Skin of body (tissue), 2 donors: ENCODE results near the gene VRK3. TPM values are rescaled to one million over a fixed set of nuclear protein-coding genes. Genes with fewer than 3 reads are reported as not detected.
"Not testable (repeated sequence)": the region's sequence is repeated elsewhere in the genome, so short reads cannot be mapped to it uniquely, and the experiment has no call there.

ENCODE experiments used
- DNase-seq: peaks from one replicate; lab custom pipeline; 2025; lab: John Stamatoyannopoulos, UW
- total RNA-seq: library from RNA; depleted of rRNA; stranded (reverse); fragments of >200 nt; gene quantifications from one replicate; pipeline ENCODE4 v1.2.3, GENCODE V29; 2014

VRK3 gene
- total RNA-seq, 1 donor from 2014 or later = 15.2 TPM

DNA sequence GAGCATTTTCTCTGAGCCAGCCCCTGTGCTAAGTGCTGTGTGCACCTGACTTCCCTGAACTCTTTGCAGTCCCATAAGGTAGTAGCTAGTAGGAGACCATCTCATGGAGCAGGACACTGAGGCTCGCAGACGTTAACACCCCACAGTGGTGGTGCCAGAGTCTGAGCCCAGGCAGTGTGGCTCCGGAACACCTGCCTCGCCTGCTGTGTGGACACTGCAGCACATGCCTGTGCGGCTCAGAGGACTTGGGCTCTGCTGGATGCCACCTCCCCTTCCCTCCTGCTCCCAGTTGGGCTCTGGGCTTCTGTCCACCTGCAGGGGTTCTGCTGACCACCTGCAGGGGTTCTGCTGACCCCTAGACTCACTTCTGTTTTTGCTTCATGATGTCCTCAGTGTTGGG lies 37.2 kb downstream of the VRK3 start:
- no peak for DNase-seq

DNA sequence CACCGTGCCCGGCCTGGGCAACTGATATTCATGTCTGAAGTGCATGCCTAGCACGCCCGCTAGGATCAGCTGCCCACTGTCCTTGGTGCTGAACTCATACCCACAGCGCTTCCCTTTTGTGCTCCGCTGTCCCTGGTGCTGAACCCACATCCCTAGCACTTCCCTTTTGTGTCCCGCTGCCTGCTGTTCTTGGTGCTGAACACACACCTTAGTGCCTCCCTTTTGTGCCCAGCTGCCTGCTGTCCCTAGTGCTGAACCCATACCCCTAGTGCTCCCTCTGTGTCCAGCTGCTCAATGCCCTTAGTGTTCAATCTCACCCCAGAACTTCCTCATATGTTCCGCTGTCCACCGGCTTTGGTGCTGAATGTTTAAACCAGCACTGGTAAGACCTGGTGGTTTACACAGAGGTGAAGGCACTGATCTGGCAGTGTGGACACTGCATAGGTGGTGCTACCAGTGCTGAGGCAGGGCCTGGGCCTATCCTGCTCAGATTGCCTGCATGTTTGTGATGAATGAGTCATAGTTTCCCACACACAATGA lies 37.9 kb downstream of the VRK3 start:
- peak; percentile 73 for DNase-seq

DNA sequence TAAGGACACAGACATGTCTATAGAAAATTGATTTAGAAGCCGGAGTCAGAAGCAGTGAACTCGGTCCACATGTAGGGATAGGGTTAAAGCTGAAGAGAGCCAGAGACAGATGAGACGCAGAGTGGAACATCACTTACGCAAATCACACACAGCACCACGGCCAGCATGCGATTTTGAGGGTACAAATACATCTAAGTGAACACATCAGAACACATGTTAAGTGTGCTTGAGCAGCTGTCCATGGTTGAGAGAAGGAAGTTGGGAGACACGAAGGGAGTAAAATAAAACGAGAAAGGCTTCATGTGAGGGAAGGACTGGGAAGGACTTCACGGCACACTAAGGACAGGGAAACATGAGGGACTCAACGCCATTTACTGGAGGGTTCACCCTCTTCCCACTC lies 38.8 kb downstream of the VRK3 start:
- DNase-seq = no peak

- DNase-seq = no peak
Measured at GRCh38 chr19:49985871-49986270, 39.3 kb downstream of the VRK3 start.

GRCh38 chr19:49984491-49984890 lies 40.7 kb downstream of the VRK3 start:
- DNase-seq = no peak

DNA sequence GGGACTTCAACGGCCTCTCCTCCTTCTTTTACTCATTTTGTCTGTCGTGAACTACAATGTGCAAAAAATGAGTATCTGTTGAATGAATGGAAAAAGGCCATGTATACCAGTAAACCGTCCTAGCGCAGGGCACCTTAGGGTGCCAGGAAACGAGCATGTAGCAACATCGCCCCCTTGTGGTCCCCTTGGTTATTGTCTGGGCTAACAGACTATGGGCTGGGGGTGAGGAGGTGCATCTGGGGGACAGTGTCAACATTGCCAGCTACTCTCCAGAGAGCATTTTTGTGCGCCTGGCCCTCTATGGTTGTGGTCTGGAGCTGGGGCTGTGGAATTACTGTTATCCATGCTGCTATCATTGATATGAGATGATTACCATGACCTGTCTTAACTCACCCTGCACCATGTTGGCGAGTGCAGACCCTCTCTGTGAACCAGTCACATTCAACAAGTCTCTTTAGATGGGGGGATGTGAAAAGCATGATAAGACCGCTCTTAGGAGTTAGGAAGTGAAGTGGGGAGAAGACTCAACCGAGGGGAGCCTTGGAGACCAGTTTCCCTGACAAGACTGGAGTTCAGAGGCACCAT lies 41.4 kb downstream of the VRK3 start:
- no peak for DNase-seq

- no peak for DNase-seq
Measured at GRCh38 chr19:49981603-49982593, 43.3 kb downstream of the VRK3 start.

- no peak for DNase-seq
Measured at GRCh38 chr19:49978324-49978723, 46.8 kb downstream of the VRK3 start.

GRCh38 chr19:49977881-49978280 lies 47.3 kb downstream of the VRK3 start:
- DNase-seq = no peak

- DNase-seq = no peak
Measured at GRCh38 chr19:49977076-49977475, 48.1 kb downstream of the VRK3 start.

GRCh38 chr19:49976496-49976895 lies 48.7 kb downstream of the VRK3 start:
- no peak for DNase-seq

DNA sequence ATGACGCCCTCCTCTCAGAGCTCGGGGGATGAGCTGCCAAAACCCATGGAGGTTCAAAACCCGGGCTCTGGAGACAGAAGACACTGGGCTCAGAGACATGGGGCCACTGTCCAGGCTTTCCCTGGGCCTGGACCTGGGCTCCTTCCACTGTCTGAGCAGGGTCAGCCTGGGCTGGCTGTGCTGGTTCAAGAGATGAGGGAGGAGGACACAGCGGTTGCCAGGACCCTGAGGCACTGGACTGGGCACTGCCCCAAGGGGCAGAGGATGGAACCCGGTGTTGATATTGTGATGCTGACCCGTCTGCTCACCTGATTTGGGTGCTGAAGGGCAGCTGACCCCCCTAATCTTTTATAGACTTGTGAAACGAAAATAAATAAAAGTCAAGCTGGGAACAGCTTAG lies 50.1 kb downstream of the VRK3 start:
- DNase-seq = no peak

- DNase-seq = no peak
Measured at GRCh38 chr19:49973987-49974386, 51.2 kb downstream of the VRK3 start.

DNA sequence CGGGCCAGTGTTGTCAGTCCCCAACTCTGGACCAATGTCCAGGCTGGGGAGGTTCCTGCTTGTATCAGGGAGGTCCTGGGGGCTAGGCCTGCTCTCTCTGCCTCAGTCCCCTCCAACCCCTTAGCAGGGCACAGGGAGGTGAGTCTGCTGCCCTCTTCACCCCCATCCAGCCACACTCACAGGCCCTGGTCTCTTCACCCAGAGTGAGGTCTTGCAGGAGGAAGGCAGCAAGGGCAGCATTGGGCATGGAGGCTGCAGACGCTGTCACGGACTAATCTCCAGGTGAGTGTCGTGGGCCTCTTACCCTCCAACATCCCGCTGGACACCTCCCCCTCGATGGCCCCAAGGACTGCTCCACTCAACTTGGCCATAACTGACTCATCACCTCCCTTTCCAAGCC lies 52.3 kb downstream of the VRK3 start:
- DNase-seq = no peak

- DNase-seq = no peak
Measured at GRCh38 chr19:49971991-49972411, 53.2 kb downstream of the VRK3 start.

GRCh38 chr19:49969355-49969754 lies 55.8 kb downstream of the VRK3 start:
- not testable (repeated sequence) for DNase-seq

- no peak for DNase-seq
Measured at GRCh38 chr19:49968279-49968922, 56.8 kb downstream of the VRK3 start.

DNA sequence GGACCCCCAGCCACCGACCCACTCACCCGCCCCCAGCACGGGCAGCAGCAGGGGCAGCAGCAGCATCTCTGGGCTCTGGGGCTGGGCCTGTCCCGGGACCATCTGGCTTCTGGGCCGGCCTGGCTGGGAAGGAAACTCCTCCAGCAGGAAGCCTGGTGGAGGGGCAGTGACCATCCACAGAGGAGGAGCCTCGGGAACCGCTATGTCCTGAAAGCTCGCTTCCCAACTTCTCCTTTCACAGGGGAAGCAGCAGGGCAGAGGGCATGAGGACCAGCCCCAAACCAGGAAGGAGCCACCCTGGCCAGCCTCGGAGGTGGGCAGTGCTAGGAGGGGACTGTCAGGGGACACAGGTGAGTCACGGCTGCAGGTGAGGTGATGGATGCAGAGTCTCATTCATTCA lies 64.2 kb downstream of the VRK3 start, which contains the start of gene SIGLEC11:
Gene SIGLEC11 (minus strand): TSS at position 193 of the 400 bp plus-strand sequence. CDS start 91 bp downstream, at position 102.
- not testable (repeated sequence) for DNase-seq

DNA sequence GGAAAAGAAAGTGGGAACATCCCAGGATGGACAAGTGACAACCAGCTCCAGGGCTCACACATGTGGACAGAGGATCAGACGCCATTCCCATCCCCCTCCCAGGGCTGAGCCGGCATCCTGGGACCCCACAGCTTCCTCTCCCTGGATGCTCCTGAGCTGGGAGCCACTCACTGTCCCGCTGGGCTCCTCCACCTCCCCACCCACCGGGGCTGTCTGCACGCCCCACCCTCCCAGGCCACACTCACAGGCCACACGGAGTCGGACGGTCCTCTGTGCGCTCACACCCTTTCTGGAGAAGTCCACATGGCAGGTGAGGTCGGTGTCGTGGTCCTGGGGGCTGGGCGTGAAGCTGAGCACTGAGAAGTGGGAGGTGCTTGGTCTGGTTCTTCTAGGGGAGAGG lies 65.3 kb downstream of the VRK3 start:
- DNase-seq = not testable (repeated sequence)

DNA sequence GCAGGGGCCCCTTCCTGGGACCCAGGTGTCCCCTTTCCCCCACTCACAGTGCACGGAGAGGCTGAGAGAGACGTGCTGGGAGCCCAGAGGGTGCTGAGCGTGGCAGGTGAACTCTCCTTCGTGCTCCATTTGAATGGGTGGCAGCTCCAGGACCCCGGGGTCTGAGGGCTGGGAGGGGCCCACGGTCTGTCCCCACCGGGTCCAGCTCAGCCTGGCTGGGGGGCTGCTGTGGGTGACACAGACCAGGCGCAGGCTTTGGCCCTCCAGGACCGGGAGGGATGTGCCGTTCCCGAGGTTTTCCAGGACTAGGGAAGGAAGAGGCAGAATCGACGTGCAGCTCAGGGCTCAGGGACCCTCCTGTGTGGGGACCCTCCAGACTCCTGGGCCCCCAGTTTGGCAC lies 66.6 kb downstream of the VRK3 start:
- DNase-seq = not testable (repeated sequence)

DNA sequence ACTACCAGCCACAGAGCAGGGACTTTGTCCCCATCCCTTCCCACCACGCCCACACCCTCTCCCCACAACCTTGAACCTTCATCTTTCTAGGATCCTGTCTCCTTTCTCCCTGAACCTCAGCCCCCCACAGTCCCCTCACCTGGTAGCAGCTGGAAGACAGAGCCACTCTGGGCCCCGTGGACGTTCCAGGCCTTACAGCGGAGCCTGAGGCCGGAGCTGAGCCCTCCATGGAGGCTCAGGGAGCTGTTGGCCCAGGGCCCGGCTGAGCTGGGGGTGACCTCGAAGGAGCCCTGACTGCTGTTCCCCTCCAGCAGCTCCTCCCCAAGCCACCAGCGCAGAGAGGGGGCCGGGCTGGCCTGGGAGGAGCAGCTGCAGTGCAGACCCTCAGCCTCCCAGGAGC lies 67.0 kb downstream of the VRK3 start:
- not testable (repeated sequence) for DNase-seq
